Measurements from ENCODE around the gene FOXK2. TPM values are rescaled to one million over a fixed set of nuclear protein-coding genes. Genes with fewer than 3 reads are reported as not detected.

Gene FOXK2
- 47.8 to 55.7 TPM (median 52.0 TPM) in 5 replicates for total RNA-seq (2022; extraction: Qiagen RNA extraction)

GRCh38 chr17:82518826-82519810, at the start of gene FOXK2:
FOXK2 (plus strand) TSS chr17:82519732; CDS start chr17:82519889, 157 bp downstream.

GRCh38 chr17:82648165-82648668, 128.7 kb downstream of the FOXK2 start, which contains the start of gene WDR45B:
WDR45B (minus strand) TSS chr17:82648444; CDS start chr17:82648340, 104 bp downstream.

Other genes starting within 250 kb of the FOXK2 start
- gene CSNK1D, start 246.0 kb upstream of the FOXK2 start, total RNA-seq (2022; extraction: Qiagen RNA extraction), result 205 to 236 TPM (median 234 TPM) in 5 replicates
- gene CD7, start 202.1 kb upstream of the FOXK2 start, total RNA-seq (2022; extraction: Qiagen RNA extraction), result 0.16 to 0.24 TPM (median 0.19 TPM) in 4 of 5 replicates, not detected in the other
- 1.4 to 2.6 TPM (median 2.1 TPM) in 5 replicates for gene SECTM1, start 186.0 kb upstream of the FOXK2 start, total RNA-seq (2022; extraction: Qiagen RNA extraction)
- gene TEX19, start 160.5 kb upstream of the FOXK2 start, total RNA-seq (2022; extraction: Qiagen RNA extraction), result 0.29 to 0.49 TPM (median 0.37 TPM) in 5 replicates
- not detected in 5 replicates for gene UTS2R, start 148.0 kb upstream of the FOXK2 start, total RNA-seq (2022; extraction: Qiagen RNA extraction)
- 11.2 to 14.8 TPM (median 13.6 TPM) in 5 replicates for gene HEXD, start 101.4 kb upstream of the FOXK2 start, total RNA-seq (2022; extraction: Qiagen RNA extraction)
- 20.2 to 26.1 TPM (median 24.0 TPM) in 5 replicates for gene OGFOD3, start 101.1 kb upstream of the FOXK2 start, total RNA-seq (2022; extraction: Qiagen RNA extraction)
- gene CYBC1, start 69.0 kb upstream of the FOXK2 start, total RNA-seq (2022; extraction: Qiagen RNA extraction), result 51.0 to 60.8 TPM (median 55.2 TPM) in 5 replicates
- 47.9 to 55.8 TPM (median 52.9 TPM) in 5 replicates for gene NARF, start 61.0 kb upstream of the FOXK2 start, total RNA-seq (2022; extraction: Qiagen RNA extraction)
- 87.3 to 99.0 TPM (median 91.0 TPM) in 5 replicates for gene WDR45B, start 128.7 kb downstream of the FOXK2 start, total RNA-seq (2022; extraction: Qiagen RNA extraction)
- 16.1 to 19.4 TPM (median 17.5 TPM) in 5 replicates for gene RAB40B, start 179.0 kb downstream of the FOXK2 start, total RNA-seq (2022; extraction: Qiagen RNA extraction)
- gene FN3KRP, start 197.0 kb downstream of the FOXK2 start, total RNA-seq (2022; extraction: Qiagen RNA extraction), result 68.3 to 70.4 TPM (median 69.8 TPM) in 5 replicates
- gene FN3K, start 215.9 kb downstream of the FOXK2 start, total RNA-seq (2022; extraction: Qiagen RNA extraction), result 7.5 to 10.1 TPM (median 9.2 TPM) in 5 replicates
- 60.6 to 79.3 TPM (median 76.6 TPM) in 5 replicates for gene TBCD, start 232.3 kb downstream of the FOXK2 start, total RNA-seq (2022; extraction: Qiagen RNA extraction)